Limb (tissue), 2 donors: Measurements from ENCODE around the gene TRAPPC2L.
"Not testable (repeated sequence)": the region's sequence is repeated elsewhere in the genome, so short reads cannot be mapped to it uniquely, and the experiment has no call there.

Source experiments
- DNase-seq, 2 donors: peaks; one replicate each; pipeline ENCODE4 v3.0.0-alpha.2; 2016; ENCODE audit errors: extremely low spot score in 2 of 2

Gene TRAPPC2L

GRCh38 chr16:88818575-88818874 is 38.4 kb upstream of the TRAPPC2L start:
- no peak for DNase-seq

GRCh38 chr16:88819126-88819525 is 37.8 kb upstream of the TRAPPC2L start:
- no peak for DNase-seq

GRCh38 chr16:88820385-88821025 is 36.4 kb upstream of the TRAPPC2L start:
- DNase-seq, result no peak

- no peak for DNase-seq
Observed at GRCh38 chr16:88821168-88821850, 35.6 kb upstream of the TRAPPC2L start.

- no peak for DNase-seq
Observed at GRCh38 chr16:88822281-88823040, 34.5 kb upstream of the TRAPPC2L start.

GRCh38 chr16:88823646-88824045 is 33.3 kb upstream of the TRAPPC2L start:
- DNase-seq, result not testable (repeated sequence)

- DNase-seq, result no peak
Observed at GRCh38 chr16:88824256-88825077, 32.5 kb upstream of the TRAPPC2L start.

GRCh38 chr16:88825146-88825545 is 31.8 kb upstream of the TRAPPC2L start:
- no peak for DNase-seq

GRCh38 chr16:88826070-88826840 is 30.7 kb upstream of the TRAPPC2L start:
- no peak for DNase-seq

- DNase-seq, result no peak
Observed at GRCh38 chr16:88827727-88828126, 29.2 kb upstream of the TRAPPC2L start.

GRCh38 chr16:88828711-88829110 is 28.2 kb upstream of the TRAPPC2L start:
- DNase-seq, result no peak

- no peak for DNase-seq
Observed at GRCh38 chr16:88830258-88830657, 26.7 kb upstream of the TRAPPC2L start.

GRCh38 chr16:88830783-88831182 is 26.1 kb upstream of the TRAPPC2L start:
- no peak for DNase-seq

GRCh38 chr16:88831838-88832237 is 25.1 kb upstream of the TRAPPC2L start:
- DNase-seq, result no peak

GRCh38 chr16:88833086-88833485 is 23.8 kb upstream of the TRAPPC2L start:
- no peak for DNase-seq

GRCh38 chr16:88834670-88835069 is 22.3 kb upstream of the TRAPPC2L start:
- no peak for DNase-seq

GRCh38 chr16:88835383-88835782 is 21.5 kb upstream of the TRAPPC2L start:
- no peak for DNase-seq

- DNase-seq, result no peak
Observed at GRCh38 chr16:88835818-88836217, 21.1 kb upstream of the TRAPPC2L start.

GRCh38 chr16:88836791-88837190 is 20.1 kb upstream of the TRAPPC2L start:
- DNase-seq, result no peak

GRCh38 chr16:88837806-88838205 is 19.1 kb upstream of the TRAPPC2L start:
- no peak for DNase-seq

- no peak for DNase-seq
Observed at GRCh38 chr16:88838566-88838965, 18.4 kb upstream of the TRAPPC2L start.
